Choroid plexus epithelial cell (primary cell): ENCODE data around the gene CELF1.
"Not testable (repeated sequence)": the region's sequence is repeated elsewhere in the genome, so short reads cannot be mapped to it uniquely, and the experiment has no call there.

Experiments
- DNase-seq: peaks from one replicate; pipeline ENCODE4 v3.0.0-alpha.2; 2010; ENCODE audit warnings: low read depth
- H3K4me3 ChIP-seq: 2 replicates; pipeline ENCODE4 v1.5.1; 2011; ENCODE audit warnings: low read depth, mild to moderate bottlenecking, control low read depth, low read length, moderate library complexity
- CTCF ChIP-seq: conservative IDR thresholded peaks from 2 replicates; pipeline ENCODE4 v1.5.1; 2011; ENCODE audit warnings: low read depth, mild to moderate bottlenecking, control low read depth, inconsistent platforms, low read length, moderate library complexity

The CELF1 gene

GRCh38 chr11:47538741-47539565 is 14.0 kb downstream of the CELF1 start:
- no peak for DNase-seq
- no peak overlapping the region for H3K4me3 ChIP-seq
- no peak for TF ChIP-seq CTCF

- DNase-seq, result no peak
- TF ChIP-seq CTCF, result no peak
- no peak overlapping the region for H3K4me3 ChIP-seq
These were observed 16.0 kb downstream of the CELF1 start for GRCh38 chr11:47536915-47537314.

- no peak for TF ChIP-seq CTCF
- DNase-seq, result no peak
- H3K4me3 ChIP-seq, result no peak overlapping the region
These were observed 18.2 kb downstream of the CELF1 start for GRCh38 chr11:47534704-47535251.

DNA sequence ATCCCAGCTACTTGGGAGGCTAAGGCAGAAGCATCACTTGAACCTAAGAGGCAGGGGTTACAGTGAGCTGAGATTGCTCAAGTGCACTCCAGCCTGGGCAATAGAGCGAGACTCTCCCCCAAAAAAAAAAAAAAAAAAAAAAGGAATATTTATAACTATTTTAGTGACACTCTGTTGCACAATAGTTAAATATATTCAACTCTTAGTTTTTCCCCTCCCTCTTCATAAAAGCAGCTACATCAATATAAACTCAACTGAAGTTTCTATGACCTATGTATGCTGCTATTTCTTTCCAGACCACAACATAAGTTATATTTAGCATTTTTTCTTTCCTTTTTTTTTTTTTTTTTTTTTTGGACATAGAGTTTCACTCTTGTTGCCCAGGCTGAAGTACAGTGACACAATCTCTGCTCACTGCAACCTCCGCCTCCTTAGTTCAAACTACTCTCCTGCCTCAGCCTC is 19.2 kb downstream of the CELF1 start:
- peak; percentile 76 for DNase-seq
- no peak overlapping the region for H3K4me3 ChIP-seq
- TF ChIP-seq CTCF, result no peak

GRCh38 chr11:47532597-47533213 is 20.2 kb downstream of the CELF1 start:
- no peak overlapping the region for H3K4me3 ChIP-seq
- TF ChIP-seq CTCF, result no peak
- DNase-seq, result peak; percentile 47

GRCh38 chr11:47531666-47532065 is 21.3 kb downstream of the CELF1 start:
- DNase-seq, result no peak

GRCh38 chr11:47530721-47531120 is 22.2 kb downstream of the CELF1 start:
- not testable (repeated sequence) for H3K4me3 ChIP-seq

More at GRCh38 chr11:47531666-47532065, 21.3 kb downstream of the CELF1 start:
- no peak overlapping the region for H3K4me3 ChIP-seq
- TF ChIP-seq CTCF, result no peak

More at GRCh38 chr11:47530721-47531120, 22.2 kb downstream of the CELF1 start:
- DNase-seq, result not testable (repeated sequence)
